ENCODE data around the gene KCTD21. TPM values are rescaled to one million over a fixed set of nuclear protein-coding genes. Genes with fewer than 3 reads are reported as not detected.

Gene KCTD21
- total RNA-seq, 2 experiments from 2014 or later, result 7.1 to 7.8 TPM

DNA sequence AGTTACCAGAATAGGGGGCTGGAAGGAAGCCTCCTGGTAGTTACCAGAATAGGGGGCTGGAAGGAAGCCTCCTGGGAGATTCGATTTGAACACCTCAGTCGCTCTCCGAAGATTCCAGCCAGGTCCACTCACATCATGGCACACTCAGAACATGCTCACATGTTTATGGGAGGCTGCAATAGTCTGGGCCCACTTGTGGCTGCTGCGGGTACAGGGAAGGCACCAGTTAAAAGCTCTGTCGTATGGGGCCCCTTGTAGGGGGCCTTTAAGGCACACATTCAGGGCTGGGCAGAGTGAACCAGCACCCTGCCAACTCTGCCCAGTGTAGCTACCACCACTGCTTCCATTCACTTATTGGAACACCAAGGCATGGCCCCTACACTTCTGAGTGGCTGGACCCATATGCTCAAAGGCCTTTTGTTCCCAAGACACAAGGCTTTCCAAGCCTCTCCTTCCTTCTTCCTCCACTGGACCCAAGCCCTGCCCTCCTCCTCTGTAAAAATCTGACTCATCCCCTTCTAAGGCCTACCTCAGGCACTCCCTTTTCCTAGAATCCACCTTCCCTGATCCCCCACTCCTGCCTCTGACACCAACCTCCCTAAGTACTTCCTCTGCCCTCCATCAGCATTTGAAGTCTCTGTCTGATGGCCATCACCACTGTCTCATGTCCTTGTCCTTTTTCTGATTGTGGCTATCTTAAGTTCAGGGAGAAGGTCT lies 28.3 kb upstream of the KCTD21 start:
- Mint-ChIP-seq H3K27ac (peak overlapping the region; percentile 16), H3K27me3 (ENCODE audit: low read depth) (no peaks in the 10 kb centered on the region), H3K4me3 (no peak overlapping the region), H3K4me1 (ENCODE audit: low read depth) (peaks cover 10% of the 10 kb centered on the region), H3K36me3 (ENCODE audit: low read depth) (peaks cover 43% of the 10 kb centered on the region), H3K9me3 (ENCODE audit: insufficient read depth) (no peaks in the 10 kb centered on the region)
- POLR2A ChIA-PET, result no interaction called here
- no peak for ATAC-seq
- CTCF ChIA-PET, result interaction anchor here (3.4 kb wide), 1 partner anchor 11 kb away, joined by 13 read pairs; no protein-coding TSS in a partner anchor
- DNase-seq, result no peak

DNA sequence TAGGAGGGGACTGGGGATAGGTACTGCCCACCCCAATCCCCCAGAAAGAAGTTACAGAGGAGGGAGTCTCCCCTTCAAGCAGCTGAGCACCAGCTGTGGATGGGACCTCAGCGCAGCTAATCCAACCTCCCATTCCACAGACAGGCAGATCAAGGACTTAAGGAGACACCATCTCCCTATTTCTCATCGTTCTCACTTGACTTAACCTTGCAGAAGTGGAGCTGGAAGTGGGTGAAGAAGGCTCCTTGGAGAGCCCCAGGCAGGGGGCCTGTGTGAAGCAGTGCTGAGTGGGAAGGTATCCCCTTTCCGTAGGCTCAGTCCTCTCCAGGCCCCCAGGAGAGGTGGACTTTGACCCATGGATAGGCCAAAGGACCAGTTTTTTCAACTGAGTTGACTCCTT lies 27.6 kb upstream of the KCTD21 start:
- peaks cover 11% of the 10 kb centered on the region for H3K4me1 Mint-ChIP-seq (ENCODE audit: low read depth)
- POLR2A ChIA-PET, result no interaction called here

DNA sequence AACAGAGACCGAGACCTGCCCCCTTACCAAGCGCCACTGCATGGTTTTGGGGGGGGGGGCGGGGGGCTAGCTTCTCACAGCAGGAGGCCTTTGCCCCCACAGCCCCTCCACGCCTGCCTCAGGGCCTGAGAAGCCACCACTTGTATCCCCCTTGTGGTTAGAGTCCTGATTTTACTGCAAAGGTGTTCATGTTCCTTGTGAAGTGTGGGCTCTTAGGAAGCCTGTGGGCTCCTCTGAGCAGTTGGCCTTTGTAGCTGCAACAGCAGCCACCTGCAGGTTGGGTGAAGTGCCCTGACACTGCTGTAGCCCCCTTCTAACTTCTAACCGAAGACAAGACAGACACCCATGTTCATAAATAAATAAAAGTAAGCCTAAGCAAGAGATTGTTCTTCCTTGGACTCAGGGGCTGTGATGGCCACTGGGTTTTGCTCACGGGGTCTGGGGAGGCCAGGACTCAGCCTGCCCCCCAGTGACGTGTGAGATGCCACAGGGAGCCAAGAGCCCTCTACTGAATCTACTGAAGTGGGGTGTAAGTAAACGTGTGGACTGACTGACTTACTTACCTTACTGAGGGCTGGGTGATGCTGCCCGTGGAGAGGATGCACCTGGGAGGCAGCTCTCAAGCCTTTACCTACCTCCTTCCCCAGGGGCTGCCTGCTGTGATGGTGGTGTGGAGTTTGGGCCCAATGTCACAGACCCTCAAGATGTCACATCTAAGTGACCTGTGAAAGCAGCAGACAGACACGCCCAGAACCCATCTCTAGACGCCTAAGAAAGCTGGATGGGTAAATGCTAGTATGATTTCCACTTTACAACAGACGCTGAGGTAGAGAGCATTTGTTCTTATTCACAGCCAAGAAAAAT lies 26.1 kb upstream of the KCTD21 start:
- ChIA-PET CTCF (interaction anchor here (2.4 kb wide), 1 partner anchor 13 kb away, joined by 7 read pairs; no protein-coding TSS in a partner anchor), POLR2A (no interaction called here)
- DNase-seq (no peak), ATAC-seq (no peak)
- Mint-ChIP-seq H3K27me3 (ENCODE audit: low read depth) (no peaks in the 10 kb centered on the region), H3K9me3 (ENCODE audit: insufficient read depth) (no peaks in the 10 kb centered on the region), H3K36me3 (ENCODE audit: low read depth) (peaks cover 48% of the 10 kb centered on the region), H3K4me1 (ENCODE audit: low read depth) (peaks cover 6% of the 10 kb centered on the region), H3K4me3 (no peak overlapping the region), H3K27ac (peak overlapping the region; percentile 17)

More for the DNA sequence above, 27.6 kb upstream of the KCTD21 start:
- H3K9me3 Mint-ChIP-seq (ENCODE audit: insufficient read depth), result no peaks in the 10 kb centered on the region
- H3K36me3 Mint-ChIP-seq (ENCODE audit: low read depth), result peaks cover 43% of the 10 kb centered on the region
- H3K27ac Mint-ChIP-seq, result no peak overlapping the region
- no peak overlapping the region for H3K4me3 Mint-ChIP-seq
- H3K27me3 Mint-ChIP-seq (ENCODE audit: low read depth), result no peaks in the 10 kb centered on the region
- no peak for ATAC-seq
- CTCF ChIA-PET, result no interaction called here
- no peak for DNase-seq

DNA sequence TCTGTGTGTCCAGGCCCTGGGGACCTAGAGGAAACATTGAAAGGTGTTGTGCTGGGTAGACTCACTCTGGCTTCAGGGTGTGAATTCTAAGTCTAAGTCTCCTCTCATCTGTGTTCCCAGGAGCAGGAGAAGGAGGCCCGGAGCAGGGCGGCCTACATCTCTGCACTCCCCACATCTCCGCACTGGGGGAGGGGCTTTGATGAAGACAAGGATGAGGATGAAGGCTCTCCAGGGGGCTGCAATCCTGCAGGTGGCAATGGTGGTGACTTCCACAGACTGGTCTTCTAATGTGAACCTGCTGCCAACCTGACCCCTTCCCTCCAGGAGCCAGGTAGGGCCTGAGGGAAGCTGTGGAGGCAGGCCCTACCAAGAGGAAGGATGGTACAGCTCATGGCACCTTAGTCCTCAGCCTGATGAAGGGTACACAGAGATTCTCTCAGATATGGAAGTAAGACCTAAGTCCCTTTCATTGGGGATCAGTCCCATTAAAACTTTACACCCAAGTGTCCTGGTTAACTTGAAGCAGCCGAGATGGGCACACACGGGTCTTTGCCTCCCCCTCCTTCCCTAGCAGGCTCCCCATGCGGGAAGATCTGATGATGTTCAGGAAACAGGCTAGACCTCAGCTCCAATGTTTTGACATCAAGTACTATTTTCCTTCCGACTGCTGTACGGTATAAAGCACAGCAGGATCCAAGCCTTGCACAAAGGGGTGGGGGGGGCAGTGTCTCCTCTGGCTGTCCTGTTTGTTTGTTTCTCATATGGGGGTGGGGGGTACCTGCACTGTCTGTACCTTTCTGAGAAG lies 25.3 kb upstream of the KCTD21 start:
- DNase-seq (no peak), ATAC-seq (no peak)
- peaks cover 53% of the 10 kb centered on the region for H3K36me3 Mint-ChIP-seq (ENCODE audit: low read depth)
- H3K27ac Mint-ChIP-seq, result no peak overlapping the region
- H3K27me3 Mint-ChIP-seq (ENCODE audit: low read depth), result no peaks in the 10 kb centered on the region
- ChIA-PET POLR2A (no interaction called here), CTCF (interaction anchor here (1.3 to 2.4 kb wide), 3 partner anchors 14 to 351 kb away, joined by 3 to 7 read pairs (median 4); no protein-coding TSS in a partner anchor)
- no peaks in the 10 kb centered on the region for H3K9me3 Mint-ChIP-seq (ENCODE audit: insufficient read depth)
- H3K4me3 Mint-ChIP-seq, result no peak overlapping the region
- peaks cover 6% of the 10 kb centered on the region for H3K4me1 Mint-ChIP-seq (ENCODE audit: low read depth)

DNA sequence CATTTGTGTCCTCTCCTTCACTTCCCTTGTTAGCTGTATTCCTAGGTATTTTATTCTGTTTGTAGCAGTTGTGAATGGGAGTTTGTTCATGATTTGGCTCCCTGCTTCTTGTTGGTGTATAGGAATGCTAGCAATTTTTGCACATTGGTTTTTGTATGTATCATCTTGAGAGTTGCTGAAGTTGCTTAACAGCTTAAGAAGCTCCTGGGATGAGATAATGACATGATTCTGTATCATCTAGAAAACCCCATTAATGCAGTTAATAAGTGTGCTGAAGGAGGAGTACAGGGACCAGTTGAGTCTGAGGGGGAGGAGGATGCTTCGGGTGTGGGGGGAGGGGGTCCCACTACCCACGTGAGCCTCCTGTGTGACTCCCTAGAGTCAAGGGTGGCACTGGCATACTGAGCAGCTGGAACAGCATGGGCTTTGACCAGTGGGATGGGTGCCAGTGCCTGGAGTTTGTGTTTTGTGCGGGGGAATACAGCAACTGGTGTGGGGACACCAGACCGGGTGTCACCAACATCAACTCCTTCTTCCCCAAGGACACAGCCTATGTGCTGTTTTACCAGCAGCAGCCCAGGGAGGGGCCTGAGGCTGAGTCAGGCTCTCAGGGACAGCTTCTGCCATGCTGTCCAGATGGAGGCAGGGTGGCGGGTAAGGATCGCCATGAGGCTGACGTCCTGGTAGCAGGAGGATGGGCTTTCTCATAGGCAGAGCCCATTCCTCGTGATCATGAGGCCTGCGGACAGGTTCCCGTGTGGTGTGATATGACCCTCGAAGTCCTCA lies 24.4 kb upstream of the KCTD21 start:
- ATAC-seq, result no peak
- H3K4me1 Mint-ChIP-seq (ENCODE audit: low read depth), result peaks cover 6% of the 10 kb centered on the region
- peaks cover 54% of the 10 kb centered on the region for H3K36me3 Mint-ChIP-seq (ENCODE audit: low read depth)
- H3K4me3 Mint-ChIP-seq, result no peak overlapping the region
- no peaks in the 10 kb centered on the region for H3K27me3 Mint-ChIP-seq (ENCODE audit: low read depth)
- no peak for DNase-seq
- no peak overlapping the region for H3K27ac Mint-ChIP-seq
- POLR2A ChIA-PET, result no interaction called here
- no peaks in the 10 kb centered on the region for H3K9me3 Mint-ChIP-seq (ENCODE audit: insufficient read depth)
- CTCF ChIA-PET, result interaction anchor here (1.3 to 1.4 kb wide), 2 partner anchors 19 to 352 kb away, joined by 3 to 4 read pairs; no protein-coding TSS in a partner anchor

DNA sequence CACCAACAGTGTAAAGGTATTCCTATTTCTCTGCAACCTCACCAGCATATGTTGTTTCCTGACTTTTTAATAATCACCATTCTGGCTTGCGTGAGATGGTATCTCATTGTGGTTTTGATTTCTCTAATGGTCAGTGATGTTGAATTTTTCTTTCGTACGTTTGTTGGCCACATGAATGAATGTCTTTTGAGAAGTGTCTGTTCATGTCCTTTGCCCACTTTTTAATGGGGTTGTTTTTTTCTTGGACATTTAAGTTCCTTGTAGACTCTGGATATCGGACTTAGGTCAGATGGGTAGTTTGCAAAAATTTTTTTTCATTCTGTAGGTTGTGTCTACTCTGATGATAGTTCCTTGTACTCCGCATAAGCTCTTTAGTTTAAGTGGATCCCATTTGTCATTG lies 23.1 kb upstream of the KCTD21 start:
- Mint-ChIP-seq H3K4me3 (no peak overlapping the region), H3K9me3 (ENCODE audit: insufficient read depth) (no peaks in the 10 kb centered on the region), H3K4me1 (ENCODE audit: low read depth) (peaks cover 2% of the 10 kb centered on the region), H3K27ac (no peak overlapping the region), H3K27me3 (ENCODE audit: low read depth) (no peaks in the 10 kb centered on the region), H3K36me3 (ENCODE audit: low read depth) (peaks cover 48% of the 10 kb centered on the region)
- ChIA-PET POLR2A (no interaction called here), CTCF (no interaction called here)
- ATAC-seq (no peak), DNase-seq (no peak)

DNA sequence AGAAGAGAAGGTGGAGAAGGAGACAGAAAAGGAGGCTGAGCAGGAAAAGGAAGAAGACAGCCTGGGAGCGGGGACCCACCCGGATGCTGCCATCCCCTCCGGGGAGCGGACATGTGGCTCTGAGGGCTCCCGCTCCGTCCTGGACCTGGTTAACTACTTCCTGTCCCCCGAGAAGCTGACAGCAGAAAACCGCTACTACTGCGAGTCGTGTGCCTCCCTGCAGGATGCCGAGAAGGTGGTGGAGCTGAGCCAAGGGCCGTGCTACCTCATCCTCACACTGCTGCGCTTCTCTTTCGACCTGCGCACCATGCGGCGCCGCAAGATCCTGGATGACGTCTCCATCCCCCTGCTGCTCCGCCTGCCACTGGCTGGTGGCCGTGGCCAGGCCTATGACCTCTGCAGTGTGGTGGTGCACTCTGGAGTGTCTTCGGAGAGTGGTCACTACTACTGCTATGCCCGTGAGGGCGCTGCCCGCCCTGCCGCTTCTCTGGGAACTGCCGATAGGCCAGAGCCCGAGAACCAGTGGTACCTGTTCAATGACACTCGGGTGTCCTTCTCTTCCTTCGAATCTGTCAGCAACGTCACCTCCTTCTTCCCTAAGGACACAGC lies 21.7 kb upstream of the KCTD21 start:
- POLR2A ChIA-PET, result no interaction called here
- Mint-ChIP-seq H3K27ac (no peak overlapping the region), H3K27me3 (ENCODE audit: low read depth) (no peaks in the 10 kb centered on the region), H3K36me3 (ENCODE audit: low read depth) (peaks cover 48% of the 10 kb centered on the region), H3K9me3 (ENCODE audit: insufficient read depth) (no peaks in the 10 kb centered on the region), H3K4me1 (ENCODE audit: low read depth) (peaks cover 10% of the 10 kb centered on the region), H3K4me3 (no peak overlapping the region)
- DNase-seq (no peak), ATAC-seq (no peak)
- CTCF ChIA-PET, result no interaction called here

DNA sequence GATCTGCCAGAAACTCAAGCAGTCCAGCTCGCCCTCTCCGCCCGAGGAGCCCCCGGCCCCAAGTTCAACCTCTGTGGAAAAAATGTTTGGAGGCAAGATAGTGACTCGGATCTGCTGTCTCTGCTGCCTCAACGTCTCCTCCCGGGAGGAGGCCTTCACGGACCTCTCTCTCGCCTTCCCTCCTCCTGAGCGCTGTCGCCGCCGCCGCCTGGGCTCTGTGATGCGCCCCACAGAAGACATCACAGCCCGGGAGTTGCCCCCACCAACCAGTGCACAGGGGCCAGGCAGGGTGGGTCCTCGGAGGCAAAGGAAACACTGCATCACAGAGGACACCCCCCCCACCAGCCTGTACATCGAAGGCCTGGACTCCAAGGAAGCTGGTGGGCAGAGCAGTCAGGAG lies 21.1 kb upstream of the KCTD21 start:
- Mint-ChIP-seq H3K9me3 (ENCODE audit: insufficient read depth) (no peaks in the 10 kb centered on the region), H3K36me3 (ENCODE audit: low read depth) (peaks cover 52% of the 10 kb centered on the region), H3K27me3 (ENCODE audit: low read depth) (no peaks in the 10 kb centered on the region), H3K27ac (no peak overlapping the region), H3K4me1 (ENCODE audit: low read depth) (peaks cover 16% of the 10 kb centered on the region), H3K4me3 (no peak overlapping the region)
- ChIA-PET POLR2A (no interaction called here), CTCF (no interaction called here)
- DNase-seq, result no peak
- ATAC-seq, result no peak

DNA sequence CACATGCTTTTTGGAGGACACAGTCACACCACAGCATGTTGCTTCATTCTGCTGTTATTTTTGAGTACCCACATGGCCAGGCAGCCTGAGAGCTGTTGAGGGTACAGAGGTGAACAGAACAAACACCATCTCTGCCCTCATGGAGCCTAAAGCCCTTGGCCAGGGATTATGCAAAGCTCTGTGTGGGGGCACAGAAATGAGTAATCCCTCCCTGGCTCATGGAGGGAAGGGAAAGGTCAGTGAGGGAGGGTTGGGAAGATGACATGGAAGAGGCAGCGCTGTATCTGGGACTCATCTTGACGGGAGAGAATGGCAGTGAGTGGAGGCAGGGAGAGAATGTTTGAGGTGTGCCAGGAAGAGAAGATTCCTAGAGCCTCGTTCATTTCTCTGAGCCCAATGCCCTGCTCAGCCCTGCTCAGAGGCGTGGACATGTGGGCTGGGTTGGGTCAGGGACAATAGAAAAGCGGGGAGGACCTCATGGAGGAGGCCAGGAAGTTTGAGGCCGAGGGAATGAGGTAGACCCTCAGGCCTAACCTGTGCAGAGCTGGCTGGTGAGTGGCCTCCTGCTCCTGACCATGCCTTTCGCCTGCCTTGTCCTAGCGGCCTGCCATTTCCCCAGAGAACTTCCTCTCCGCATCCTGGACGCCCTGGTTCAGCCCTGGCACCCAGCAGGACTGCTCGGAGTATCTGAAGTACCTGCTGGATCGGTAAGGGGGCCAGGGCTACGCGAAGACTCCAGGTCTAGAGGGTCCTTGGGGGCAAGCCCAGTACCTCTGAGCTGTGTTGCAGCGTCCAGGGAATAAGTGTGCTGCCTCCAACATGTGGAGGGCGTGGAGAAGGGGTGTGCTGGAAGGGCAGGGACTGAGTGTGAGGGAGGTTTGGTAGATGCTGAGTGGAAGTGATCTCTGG lies 20.1 kb upstream of the KCTD21 start:
- peak overlapping the region; percentile 5 for H3K27ac Mint-ChIP-seq
- DNase-seq, result no peak
- ChIA-PET POLR2A (no interaction called here), CTCF (no interaction called here)
- no peaks in the 10 kb centered on the region for H3K27me3 Mint-ChIP-seq (ENCODE audit: low read depth)
- peaks cover 21% of the 10 kb centered on the region for H3K4me1 Mint-ChIP-seq (ENCODE audit: low read depth)
- H3K4me3 Mint-ChIP-seq, result no peak overlapping the region
- ATAC-seq, result no peak
- H3K36me3 Mint-ChIP-seq (ENCODE audit: low read depth), result peaks cover 50% of the 10 kb centered on the region
- no peaks in the 10 kb centered on the region for H3K9me3 Mint-ChIP-seq (ENCODE audit: insufficient read depth)

DNA sequence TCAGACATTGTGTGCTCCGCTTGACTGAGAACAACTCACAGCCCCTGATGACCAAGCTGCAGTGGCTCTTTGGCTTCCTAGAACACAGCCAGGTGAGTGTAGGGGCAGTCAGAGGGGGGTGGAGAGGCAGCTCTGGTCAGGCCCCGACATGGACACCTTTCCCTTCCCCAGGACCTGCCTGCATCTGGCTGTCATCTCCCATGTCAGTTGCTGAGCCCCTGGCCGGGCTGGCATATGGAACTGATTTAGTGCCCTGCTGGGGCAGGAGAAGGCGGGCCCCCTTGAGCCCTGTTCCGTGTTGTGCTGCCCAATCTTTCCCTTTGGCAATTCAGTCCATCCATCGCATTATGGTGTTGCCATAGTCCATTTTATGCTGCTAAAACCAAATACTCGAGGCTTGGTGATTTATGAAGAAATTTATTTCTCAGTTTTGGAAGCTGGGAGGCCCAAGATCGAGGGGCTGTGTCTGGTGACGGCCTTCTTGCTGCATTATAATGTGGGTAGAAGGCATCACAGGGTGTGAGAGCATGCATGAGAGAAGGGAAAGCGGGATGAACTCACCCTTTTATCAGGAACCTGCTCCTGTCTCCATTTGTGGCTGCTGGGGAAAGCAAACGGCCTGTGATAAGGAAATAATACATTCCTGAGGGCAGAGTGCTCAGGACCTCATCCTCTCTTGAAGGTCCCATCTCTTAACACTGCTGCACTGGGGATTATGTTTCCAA lies 19.3 kb upstream of the KCTD21 start:
- Mint-ChIP-seq H3K4me1 (ENCODE audit: low read depth) (peaks cover 27% of the 10 kb centered on the region), H3K27ac (peak overlapping the region; percentile 5), H3K4me3 (no peak overlapping the region), H3K36me3 (ENCODE audit: low read depth) (peaks cover 50% of the 10 kb centered on the region), H3K9me3 (ENCODE audit: insufficient read depth) (no peaks in the 10 kb centered on the region), H3K27me3 (ENCODE audit: low read depth) (no peaks in the 10 kb centered on the region)
- ChIA-PET CTCF (interaction anchor here (1.7 kb wide), 1 partner anchor 20 kb away, joined by 6 read pairs; no protein-coding TSS in a partner anchor), POLR2A (interaction anchor here (0.9 kb wide), 1 partner anchor 213 kb away, joined by 3 read pairs; the partner anchor contains the start of gene INTS4)
- DNase-seq (no peak), ATAC-seq (no peak)
